HG03135 (cell line): Measurements from ENCODE around the gene DPYSL3.
"Not testable (repeated sequence)": the region's sequence is repeated elsewhere in the genome, so short reads cannot be mapped to it uniquely, and the experiment has no call there.

Experiments
- ATAC-seq: cut with Tn5 transposase; IDR thresholded peaks from one replicate; pipeline ENCODE4 v1.9.1; 2021; ENCODE audit warnings: mild to moderate bottlenecking, moderate library complexity; ENCODE audit not compliant: unreplicated experiment

The DPYSL3 gene

GRCh38 chr5:147373328-147373727 is 136.5 kb downstream of the DPYSL3 start:
- no peak for ATAC-seq

DNA sequence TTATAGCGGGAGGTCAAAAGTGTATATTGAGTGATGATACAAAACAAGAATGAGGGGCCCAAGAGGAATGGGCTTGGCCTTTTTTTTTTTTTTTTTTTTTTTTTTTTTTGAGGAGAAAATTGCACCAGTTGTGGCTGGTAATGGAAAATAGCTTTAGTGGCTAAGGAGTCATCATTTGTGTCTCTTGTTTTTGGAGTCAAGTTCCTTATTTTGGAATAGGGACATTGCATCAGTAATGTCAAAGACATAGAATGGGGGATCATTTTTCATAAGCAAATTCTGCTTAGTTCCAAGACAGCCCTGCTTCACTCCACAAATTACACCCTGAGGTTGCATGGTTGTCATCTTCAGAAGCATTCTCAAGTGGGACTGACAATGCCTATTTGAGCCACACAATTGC is 137.7 kb downstream of the DPYSL3 start:
- ATAC-seq = no peak

DNA sequence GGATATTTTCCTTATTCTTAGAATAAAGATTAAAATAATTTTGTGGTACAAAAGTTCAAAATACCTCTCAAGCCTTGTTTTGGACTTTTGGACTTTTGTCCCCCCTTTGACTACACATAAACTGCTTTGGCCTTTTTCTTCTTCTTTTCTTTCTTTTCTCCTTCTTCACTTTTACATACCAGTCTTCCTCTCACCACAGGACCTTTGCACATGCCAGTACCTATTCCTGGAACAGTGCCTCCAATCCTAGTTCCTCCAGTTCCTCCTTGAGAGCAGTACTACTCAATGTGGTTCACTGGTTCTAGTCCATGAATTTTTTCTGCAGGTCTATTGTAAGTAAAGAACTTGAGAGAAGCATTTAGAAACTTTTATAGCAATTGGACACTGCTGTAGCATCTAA is 138.6 kb downstream of the DPYSL3 start:
- ATAC-seq = no peak

GRCh38 chr5:147369742-147370374 is 140.0 kb downstream of the DPYSL3 start:
- ATAC-seq = no peak

GRCh38 chr5:147367381-147367780 is 142.5 kb downstream of the DPYSL3 start:
- ATAC-seq = not testable (repeated sequence)

DNA sequence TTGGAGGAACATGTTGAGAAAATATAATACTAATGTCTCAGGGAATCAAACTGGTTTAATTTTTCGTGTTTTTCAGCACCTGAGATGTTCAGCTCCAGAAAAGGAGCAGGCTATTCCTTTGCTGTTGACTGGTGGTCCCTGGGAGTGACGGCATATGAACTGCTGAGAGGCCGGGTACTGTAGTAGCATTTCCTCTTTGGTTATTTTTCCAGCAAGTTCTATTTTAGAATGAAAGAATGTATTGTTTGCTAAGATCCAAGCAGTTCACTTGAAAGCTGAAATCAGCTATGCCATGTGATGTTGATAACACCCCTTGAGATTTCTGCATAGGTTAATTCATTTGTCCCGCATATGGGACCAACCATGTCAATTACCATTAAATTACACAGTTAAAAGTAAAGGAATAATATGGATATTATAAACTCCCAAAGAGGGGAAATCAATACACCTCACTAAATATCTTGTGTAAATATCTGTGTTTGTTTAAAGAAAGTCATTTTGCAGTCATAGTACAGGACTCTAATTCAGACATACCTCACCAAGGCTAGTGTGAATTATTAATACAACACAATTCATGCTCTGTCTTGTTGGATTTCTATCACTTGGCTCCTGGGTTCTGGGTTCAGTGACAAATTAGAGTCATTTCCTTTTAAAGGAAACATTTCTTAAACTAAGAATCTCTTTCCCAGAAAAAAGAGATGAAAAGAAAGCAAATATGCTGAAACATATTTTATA is 148.3 kb downstream of the DPYSL3 start:
- ATAC-seq = no peak

- no peak for ATAC-seq
These were observed 149.1 kb downstream of the DPYSL3 start for GRCh38 chr5:147360816-147361215.

GRCh38 chr5:147359581-147359980 is 150.3 kb downstream of the DPYSL3 start:
- no peak for ATAC-seq

DNA sequence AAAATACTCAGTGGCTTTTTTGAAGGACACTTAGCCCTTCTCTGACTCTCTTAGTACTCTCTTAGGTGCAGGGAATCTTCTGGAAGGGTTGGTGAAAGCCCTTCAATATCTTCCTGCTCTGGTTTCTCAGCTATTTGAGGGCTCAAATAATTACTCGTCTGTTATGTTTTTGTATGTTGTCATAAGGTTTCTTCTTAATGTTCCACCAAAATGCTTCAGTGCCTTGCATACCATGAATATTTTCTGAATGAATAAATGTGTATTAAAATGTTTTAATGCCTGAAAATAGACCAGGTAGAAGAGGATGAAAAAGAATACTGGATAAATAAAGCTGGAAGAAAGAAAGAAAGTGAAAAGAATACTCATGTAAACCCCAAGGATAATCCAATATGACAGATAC is 150.8 kb downstream of the DPYSL3 start:
- ATAC-seq = no peak

DNA sequence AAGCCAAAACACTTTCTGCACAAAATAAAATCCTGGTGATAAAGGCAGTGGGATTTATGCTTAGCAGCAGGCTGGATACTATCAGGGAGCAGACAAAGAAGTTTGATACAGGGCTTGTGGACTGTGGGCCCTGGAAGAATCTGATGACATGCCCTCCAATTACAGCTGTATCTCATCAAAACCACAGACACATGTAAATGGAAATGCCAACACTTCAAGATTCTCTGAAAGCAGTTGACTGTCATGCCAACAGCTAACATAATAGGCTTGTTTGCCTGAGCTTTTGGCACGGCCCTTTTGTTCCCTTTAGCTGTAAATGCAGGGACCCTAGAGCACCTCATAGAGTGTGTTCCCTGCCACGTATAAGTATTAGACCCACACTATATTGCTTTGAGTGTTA is 160.6 kb downstream of the DPYSL3 start:
- no peak for ATAC-seq

DNA sequence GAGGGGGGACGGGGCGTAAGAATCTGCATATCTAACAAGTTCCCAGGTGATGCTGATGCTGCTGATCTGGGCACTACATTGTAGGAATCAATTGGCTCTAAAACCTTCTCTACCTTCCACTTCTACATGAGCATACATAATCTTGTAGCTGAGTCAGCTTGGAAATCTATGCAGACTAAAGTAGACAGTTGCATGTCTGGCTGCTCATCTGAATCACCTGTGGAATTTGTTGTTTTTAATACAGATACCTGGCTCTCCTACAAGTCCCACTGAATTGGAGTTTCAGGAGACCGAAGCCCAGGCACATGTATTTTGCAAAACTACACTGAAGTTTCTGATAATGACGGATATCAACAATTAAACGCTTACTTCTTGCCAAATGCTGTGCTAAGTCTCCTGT is 161.4 kb downstream of the DPYSL3 start:
- no peak for ATAC-seq

DNA sequence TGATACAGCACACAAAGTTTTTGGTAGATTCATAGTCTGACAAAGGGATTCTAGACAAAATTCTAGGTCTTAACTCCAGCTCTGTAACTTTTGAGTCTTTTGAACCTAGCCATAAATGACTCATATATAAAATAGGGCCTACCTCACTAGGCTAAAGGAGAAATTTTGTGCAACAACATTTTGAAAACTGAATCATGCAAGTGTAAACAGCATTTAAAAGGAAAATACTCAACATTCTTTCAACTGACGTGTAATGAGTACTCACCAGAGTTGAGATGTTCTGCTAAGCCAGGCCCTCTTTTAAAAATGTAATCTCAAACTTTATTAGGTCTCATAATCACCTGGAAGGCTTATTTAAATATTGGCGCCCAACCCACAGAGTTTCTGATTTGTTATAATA is 161.8 kb downstream of the DPYSL3 start:
- ATAC-seq = no peak

- no peak for ATAC-seq
These were observed 163.8 kb downstream of the DPYSL3 start for GRCh38 chr5:147346006-147346561.

- no peak for ATAC-seq
These were observed 165.0 kb downstream of the DPYSL3 start for GRCh38 chr5:147344861-147345260.

DNA sequence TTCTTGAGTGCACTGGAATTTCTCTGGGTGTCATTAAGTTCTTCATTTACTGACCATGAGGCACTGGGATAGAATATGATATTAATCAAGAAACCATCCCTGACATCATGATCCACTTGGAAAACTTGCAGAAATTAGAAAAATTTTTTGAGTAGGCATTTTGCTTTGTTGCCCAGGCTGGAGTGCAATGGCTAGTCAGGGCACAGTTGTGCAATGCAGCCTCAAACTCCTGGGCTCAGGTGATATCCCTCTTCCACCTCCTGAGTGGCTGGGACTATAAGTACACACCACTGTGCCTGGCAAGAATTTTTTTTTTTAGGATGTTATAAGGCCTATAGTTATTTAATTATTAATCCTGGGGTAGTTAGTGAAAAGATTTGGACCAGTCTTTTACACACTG is 168.5 kb downstream of the DPYSL3 start:
- ATAC-seq = no peak

- no peak for ATAC-seq
These were observed 168.9 kb downstream of the DPYSL3 start for GRCh38 chr5:147340941-147341340.
